Body of pancreas (tissue), 4 donors: ENCODE measurements around the gene TRAPPC12.

Source experiments
- CTCF ChIP-seq, 7 experiments: fragments of 450-650 bp in 4 of 7; fragments of 200-600 bp in 3 of 7; sonication (generic) in 3 of 7; IDR thresholded peaks; one replicate each; pipeline ENCODE4 v1.5.1; 2016 to 2019; ENCODE audit warnings: antibody characterized with exemption in 7 of 7
- POLR2A ChIP-seq, 3 donors: fragments of 450-650 bp; IDR thresholded peaks; one replicate each; pipeline ENCODE4 v1.6.1; 2016; ENCODE audit warnings: antibody characterized with exemption in 3 of 3, mild to moderate bottlenecking in 2 of 3

GRCh38 chr2:3460156-3460555 lies 80.7 kb downstream of the TRAPPC12 start:
- TF ChIP-seq CTCF (IDR thresholded peaks at IDR 0.05) (no peak), POLR2A (IDR thresholded peaks at IDR 0.05) (no peak)
